Measurements from ENCODE around the gene PAPSS1.
"Not testable (repeated sequence)": the region's sequence is repeated elsewhere in the genome, so short reads cannot be mapped to it uniquely, and the experiment has no call there.

The PAPSS1 gene

DNA sequence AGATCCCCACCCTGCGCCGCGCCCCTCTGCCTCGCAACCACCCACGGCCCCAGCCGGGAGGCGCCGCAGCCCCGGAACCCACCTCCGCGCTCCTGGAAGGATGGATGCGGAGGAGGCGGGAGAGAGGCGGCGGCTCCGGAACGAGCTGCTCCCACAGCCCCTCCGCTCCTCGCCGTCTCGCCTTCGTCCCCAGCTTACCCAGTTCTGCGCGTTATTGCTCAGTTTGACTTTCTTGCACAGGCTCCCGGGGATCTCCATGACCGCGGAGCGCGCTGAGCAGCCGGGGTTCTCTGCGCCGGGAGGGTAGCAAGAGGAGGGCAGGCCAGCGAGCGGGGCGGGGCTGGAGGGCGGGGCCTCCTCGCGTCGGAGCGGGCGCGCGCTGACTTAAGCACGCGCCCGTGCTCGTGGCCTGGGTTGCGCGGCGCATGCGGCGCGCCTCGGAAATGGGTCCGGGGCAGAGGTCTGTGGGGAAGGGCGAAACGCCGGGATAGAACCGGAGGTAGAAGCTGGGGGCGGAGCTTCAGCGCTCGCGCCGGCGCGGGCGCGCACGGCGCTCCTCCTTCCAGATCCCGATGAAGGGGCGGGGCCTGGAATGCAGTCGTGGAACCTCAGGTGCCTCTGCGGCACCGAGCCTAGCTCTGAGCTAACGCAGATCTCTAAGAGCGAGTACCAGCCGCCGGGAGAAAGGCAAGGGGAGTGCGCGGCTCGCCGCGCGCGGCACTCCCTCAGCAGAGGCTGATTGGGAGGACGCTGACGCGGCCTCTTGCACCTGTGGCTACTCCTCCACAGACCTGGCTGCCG, at the start of gene PAPSS1:
Gene PAPSS1, minus strand, starts transcription at position 313 of the 801 bp plus-strand sequence. Its CDS starts 55 bp downstream, at position 258.
- peak; percentile 96 for DNase-seq

DNA sequence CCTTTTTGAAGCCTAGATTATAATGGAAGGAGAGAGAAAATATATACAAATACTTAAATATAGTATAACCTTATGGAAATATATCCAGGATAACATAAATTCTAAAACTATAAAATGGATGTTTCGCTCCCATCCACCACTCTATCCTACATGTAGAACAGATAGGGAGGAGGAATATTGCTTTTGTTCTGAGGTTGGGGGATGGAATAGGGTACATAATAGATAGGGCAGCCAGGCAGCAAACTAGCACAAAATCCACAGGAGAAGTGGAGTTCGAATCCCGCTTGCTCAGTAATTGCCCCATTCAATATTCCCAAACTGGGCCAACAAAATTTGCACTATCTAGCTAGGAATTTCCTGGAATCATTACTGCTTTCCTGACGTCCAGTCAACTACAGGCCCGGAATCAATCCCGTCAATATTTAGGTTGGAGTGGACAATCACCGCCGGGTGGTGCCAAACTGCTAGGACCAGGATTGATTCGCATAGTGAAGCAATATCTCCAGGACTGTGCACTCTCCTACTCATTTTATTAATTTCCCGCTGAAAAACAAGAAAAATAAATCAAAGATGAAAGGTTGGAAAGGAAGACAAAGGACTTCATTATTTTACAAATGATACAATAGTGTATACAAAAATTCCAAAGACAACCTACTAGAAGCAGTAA, 40.4 kb upstream of the PAPSS1 start:
- DNase-seq, result no peak

DNA sequence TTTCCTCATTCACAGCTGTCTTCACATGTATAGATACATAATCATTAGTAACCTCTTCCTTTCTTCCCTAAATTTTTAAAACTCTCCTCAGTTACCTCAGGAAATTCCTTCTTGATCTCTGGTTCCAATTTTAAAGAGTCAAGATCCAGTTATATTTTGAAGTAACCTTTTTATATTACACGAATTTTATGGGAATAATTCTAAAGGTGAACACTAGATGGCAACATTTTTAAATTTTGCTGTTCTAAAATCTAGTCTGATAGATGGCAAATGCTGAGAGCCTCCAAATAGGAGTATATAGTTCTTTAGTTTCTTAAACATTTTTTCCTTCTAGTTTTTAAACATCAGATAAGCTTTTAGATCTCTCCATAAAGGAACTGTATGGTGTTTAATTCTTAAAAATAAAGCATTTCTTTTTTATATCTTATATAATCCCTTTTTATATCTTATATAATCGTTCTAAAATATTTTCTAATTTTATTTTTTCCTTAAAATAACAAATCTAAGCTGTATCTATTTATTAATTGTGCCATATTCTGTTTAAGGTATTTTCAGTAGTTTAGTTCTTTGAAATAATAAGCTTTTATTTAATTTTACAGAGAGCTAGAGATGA, 37.9 kb upstream of the PAPSS1 start:
- peak in 1 of 2 donors; percentile 38 for DNase-seq

DNA sequence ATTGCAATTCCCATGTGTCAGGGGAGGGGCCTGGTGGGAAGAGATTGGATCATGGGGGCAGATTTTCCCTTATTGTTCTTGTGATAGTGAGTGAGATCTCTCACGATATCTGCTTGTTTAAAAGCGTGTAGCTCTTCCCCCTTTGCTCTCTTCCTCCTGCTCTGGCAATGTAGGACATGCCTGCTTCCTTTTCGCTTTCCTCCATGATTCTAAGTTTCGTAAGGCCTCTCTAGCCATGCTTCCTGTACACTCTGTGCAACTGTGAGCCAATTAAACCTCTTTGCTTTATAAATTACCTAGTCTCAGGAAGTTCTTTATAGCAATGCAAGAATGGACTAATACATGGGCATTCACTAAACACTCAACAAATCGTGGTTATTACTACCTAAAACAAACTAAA, 37.2 kb upstream of the PAPSS1 start:
- no peak for DNase-seq

GRCh38 chr4:107755841-107756356, 35.9 kb upstream of the PAPSS1 start:
- no peak for DNase-seq

GRCh38 chr4:107751670-107752069, 31.6 kb upstream of the PAPSS1 start:
- no peak for DNase-seq

- DNase-seq, result no peak
Measured at GRCh38 chr4:107747748-107748486, 27.9 kb upstream of the PAPSS1 start.

DNA sequence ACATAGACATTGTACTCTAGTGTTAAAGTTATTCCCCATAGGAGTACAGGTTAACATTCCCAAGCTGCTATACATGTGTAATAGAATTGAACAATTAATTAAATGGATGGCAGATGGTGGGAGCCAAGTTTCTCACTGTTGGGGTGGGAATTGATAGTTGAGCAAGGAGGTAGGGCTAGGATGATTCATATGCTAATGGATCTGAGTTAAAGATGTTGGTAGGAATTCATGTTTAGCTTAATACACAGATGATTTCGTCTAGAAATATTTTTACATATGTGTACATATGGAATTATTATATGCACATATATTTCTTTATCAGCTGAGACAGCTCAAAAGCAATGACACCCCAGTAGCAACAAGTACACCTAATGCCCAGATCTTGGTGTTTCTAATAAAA, 26.1 kb upstream of the PAPSS1 start:
- DNase-seq, result no peak

GRCh38 chr4:107744532-107744931, 24.5 kb upstream of the PAPSS1 start:
- DNase-seq, result no peak

GRCh38 chr4:107743532-107743931, 23.5 kb upstream of the PAPSS1 start:
- DNase-seq, result no peak

- DNase-seq, result no peak
Measured at GRCh38 chr4:107742791-107743190, 22.8 kb upstream of the PAPSS1 start.

- no peak for DNase-seq
Measured at GRCh38 chr4:107742196-107742595, 22.2 kb upstream of the PAPSS1 start.

GRCh38 chr4:107740950-107741701, 21.1 kb upstream of the PAPSS1 start:
- DNase-seq, result no peak

DNA sequence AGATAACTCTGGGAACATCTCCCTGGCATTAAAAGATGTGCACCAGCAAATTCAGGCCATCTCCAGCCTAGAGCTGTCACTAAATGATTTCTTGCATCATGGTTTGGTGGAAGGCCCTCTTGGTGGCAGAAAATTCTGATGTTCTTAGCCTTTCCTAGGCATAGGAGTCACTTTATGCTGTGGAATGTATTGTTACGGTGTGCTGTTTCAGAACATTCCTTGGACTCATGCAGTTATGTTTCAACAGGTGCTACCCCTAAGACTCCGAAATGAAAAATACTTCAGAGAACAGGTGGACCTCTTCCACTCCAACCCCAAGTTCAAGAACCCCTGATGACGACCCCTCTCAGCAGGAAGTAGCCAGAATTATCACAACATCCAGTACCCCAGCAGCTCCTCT, 20.3 kb upstream of the PAPSS1 start:
- DNase-seq, result no peak

DNA sequence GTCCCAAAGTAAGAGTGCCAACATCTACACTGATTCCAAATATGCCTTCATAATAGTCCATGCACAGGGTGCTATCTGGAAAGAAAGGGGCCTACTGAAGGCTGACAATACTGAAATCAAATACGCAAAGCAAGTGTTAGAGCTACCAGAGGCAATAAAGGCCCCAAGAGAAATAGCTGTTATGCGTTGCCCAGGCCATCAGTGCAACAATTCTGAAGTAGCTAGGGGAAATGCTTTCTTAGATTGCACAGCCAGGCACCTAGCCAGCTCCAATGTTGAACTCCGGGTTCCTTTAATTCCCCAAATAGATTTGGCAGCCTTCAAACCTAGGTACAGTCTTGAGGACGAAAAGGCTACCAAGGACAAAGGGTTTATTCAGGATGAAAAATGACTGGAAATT, 17.4 kb upstream of the PAPSS1 start:
- DNase-seq, result no peak

DNA sequence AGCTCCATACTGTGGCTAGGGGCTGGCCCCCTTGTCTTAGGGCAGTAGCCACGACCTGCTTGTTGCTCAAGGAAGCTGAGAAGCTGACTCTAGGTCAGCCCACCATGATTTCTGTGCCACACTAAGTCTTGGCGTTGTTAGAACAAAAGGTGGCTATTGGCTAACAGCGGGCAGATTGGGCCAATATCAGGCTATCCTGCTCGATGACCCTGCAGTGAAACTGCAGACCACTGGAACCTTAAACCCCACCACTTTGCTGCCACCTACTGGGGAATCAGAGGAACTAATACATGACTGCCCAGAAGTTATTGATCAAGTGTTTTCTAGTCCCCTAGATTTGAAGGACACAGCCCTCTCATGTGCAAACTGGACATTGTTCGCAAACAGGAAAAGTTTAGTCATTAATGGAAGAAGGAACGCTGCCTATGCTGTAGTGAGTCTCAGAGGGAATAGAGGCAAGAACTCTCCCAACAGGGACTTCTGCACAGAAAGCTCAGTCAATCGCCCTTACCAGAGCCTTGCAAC, 17.0 kb upstream of the PAPSS1 start:
- DNase-seq, result peak; percentile 45 to 59

DNA sequence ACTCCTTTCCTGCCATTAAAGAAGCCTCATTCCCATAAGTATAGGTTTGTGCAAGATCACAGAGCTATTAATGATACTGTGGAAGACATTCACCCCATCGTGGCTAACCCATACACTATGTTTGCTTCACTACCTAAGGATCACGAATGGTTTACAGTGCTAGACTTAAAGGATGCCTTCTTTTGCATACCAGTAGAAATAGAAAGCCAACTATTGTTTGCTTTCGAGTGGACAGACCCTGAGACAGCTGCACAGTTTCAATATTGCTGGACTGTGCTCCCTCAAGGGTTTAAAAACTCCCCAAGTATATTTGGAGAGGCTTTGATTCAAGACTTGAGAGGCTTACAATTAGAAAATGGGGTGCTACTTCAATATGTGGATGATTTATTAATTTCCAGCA, 16.0 kb upstream of the PAPSS1 start:
- DNase-seq, result no peak

- DNase-seq, result no peak
Measured at GRCh38 chr4:107734120-107734519, 14.1 kb upstream of the PAPSS1 start.

- no peak for DNase-seq
Measured at GRCh38 chr4:107733431-107733925, 13.4 kb upstream of the PAPSS1 start.

DNA sequence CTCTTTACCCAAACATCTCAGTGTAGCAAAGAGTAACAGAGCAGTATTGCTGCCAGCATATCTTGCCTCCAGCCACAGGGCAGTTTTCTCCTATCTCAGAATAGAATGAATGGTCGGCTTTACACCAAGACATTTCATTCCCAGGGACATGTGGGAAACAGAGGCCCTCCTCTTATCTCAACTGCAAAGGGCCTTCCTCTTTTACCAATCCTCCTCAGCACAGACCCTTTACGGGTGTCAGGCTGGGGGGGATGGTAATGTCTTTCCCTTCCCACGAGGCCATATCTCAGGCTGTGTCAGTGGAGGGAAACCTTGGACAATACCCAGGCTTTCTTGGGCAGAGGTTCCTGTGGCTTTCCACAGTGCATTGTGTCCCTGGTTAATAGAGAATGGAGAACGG, 9.0 kb upstream of the PAPSS1 start:
- DNase-seq, result not testable (repeated sequence)

GRCh38 chr4:107726131-107726925, 6.3 kb upstream of the PAPSS1 start:
- DNase-seq, result not testable (repeated sequence)
